GM21381 (cell line): Measurements from ENCODE around the gene TH.
"Not testable (repeated sequence)": the region's sequence is repeated elsewhere in the genome, so short reads cannot be mapped to it uniquely, and the experiment has no call there.

Experiments used
- ATAC-seq: cut with Tn5 transposase; IDR thresholded peaks from one replicate; pipeline ENCODE4 v1.9.1; 2021; ENCODE audit warnings: mild to moderate bottlenecking, moderate library complexity; ENCODE audit not compliant: unreplicated experiment

Gene TH

DNA sequence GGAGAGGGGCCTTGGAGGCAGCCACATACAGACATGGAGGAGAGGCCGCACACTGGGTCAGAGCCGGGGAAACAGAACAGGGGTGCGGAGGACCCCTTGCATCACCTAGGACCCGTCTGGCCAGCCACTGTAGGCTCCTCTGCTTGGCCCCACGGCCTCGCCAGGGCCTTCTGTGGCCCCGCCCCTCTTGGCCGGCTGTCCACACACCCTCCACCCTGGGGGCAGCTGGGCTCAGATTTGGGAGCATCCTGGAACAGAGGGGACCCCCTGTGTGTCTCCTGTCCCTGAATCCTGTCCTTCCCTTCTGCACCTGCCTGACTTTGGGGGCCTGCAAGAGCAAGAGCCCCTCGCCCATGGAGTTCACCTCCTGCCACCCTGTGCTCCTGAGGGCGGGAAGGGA is 7.9 kb upstream of the TH start:
- ATAC-seq: no peak

DNA sequence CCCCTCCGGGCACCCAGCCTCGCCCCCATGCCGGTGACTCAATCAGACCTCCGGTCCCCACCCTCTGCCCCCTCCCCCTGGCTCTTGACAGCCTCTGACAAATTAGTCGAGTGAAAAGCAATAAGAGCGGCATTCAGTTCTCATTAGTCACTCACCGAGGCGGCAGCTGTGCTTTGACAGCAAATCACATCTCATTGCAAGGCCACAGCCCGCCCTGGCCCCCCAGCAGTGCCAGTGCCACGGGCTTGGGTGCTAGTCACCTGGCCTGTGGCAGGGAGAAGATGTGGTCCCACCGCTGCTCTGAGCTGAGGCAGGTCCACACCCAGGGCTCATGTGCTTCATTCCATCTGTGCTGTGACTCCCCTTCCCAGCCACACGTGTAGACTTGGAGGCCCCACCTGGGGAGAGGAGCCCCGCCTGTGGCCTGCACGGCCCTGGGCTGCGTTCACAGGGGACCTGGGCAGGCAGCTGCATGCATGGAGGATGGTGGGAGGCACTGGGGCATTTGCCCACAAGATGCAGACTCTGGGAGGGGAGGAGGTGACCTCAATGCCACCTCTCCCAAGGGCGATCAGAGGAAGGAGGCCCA is 7.4 kb upstream of the TH start:
- no peak for ATAC-seq

DNA sequence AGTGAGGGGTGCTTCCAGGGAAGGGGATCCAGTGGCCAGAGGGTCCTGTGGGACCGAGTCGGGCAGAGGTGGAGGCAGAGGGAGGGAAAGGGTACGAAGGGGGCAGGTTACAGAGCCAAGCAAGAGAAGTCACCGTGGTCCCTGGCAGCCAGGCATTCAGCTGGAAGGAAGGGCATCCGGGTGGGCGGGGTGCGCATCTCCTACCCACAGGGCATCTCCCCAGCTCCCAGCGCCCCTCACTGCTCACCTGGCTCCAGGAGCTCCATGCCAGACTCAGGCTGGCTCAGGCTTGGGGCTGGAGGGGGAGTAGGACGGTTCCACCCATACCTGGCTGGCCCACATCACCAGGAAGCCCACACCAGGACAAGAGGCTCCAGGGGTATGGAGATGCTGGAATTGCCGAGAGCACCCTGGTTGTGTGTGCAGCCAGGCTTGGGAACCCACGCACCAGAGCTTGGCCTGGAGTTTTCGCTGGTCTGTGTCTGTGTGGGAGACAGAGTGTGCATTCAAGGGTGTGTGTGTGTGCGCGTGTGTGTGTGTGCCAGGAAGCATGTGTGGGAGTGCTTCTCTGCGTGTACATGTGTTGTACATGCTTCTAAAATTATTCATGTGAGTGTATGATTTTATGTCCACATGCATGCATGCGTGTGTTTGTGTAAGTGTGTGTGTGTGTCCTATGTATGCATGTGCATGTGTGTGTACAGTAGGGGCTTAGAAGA is 6.6 kb upstream of the TH start:
- ATAC-seq: not testable (repeated sequence)

DNA sequence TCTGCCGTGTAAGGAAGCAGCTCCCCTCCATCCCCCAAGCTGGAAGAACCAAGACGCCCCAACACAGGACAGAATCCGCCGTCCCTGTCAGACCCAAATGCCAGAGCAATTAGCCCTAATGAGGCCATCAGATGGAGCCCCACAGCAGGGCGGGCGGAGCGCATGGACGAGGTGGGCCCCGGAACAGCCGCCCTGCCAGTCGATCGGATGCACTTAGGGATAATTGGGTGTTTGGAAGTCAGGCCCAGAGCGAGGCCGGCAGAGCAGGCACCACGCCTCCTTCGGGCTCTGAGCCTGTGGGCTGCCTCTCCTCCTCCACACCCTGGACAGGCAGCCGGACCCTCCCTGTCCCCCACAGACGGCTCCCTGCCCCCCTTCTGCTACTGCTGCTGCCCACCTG is 5.5 kb upstream of the TH start:
- ATAC-seq: no peak

DNA sequence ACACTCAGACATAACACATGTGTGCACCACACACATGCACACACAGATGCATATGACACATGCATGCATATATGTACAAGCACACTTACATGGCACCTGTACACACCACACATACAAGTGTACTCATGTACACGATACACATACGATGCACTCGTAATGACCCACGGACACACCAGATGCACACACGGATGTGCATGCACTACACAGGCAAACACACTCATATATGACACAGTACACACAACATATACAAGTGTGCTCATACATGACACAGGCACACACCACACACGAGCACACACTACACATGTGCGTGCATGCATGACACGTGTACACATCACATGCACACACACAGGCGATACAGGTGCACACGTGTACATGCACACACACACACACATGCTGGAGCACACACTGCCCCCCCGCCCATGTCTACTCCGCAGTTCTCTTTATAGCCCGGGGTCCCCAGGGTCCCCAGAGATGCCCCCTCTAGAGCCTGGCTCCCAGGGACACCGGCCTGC is 4.8 kb upstream of the TH start:
- ATAC-seq: no peak

DNA sequence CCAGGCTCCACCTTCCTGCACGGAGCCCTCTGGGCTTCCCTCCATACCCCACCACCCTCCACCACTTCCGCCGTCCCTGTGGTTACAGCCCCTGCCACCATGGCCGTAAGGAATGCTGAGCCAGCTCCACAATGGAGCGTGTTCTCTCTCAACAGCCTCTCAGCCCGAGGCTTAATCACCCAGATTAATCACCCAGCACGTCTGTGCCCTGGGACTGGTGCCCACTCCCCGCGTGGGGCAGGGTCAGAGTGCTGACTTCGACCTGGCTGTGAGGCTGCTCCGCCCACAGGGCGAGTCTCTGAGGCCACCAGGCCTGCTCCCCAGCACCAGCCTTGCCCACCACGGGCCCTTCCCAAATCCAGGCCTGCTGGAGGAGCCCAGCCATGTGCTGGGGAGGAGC is 4.0 kb upstream of the TH start:
- ATAC-seq: no peak

DNA sequence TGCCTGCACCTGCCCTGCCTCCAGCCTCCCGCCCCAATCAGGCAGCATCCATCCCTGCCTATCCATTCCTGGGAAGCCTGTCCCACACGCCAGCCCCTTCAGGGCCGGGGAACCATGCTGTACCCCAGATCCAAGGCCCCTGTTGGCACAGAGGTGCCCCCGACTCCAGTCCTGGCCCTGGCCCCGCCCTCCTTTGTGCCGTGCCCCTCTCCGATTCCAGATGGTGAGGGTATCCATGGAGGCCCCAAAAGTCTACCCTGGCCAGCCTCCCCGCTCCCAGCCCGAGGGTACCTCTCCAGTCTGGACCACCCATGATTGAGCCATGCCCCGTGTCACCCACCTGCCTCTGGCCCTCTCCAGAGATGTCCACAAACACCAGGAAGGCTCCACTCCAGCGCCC is 2.7 kb upstream of the TH start:
- ATAC-seq: no peak

DNA sequence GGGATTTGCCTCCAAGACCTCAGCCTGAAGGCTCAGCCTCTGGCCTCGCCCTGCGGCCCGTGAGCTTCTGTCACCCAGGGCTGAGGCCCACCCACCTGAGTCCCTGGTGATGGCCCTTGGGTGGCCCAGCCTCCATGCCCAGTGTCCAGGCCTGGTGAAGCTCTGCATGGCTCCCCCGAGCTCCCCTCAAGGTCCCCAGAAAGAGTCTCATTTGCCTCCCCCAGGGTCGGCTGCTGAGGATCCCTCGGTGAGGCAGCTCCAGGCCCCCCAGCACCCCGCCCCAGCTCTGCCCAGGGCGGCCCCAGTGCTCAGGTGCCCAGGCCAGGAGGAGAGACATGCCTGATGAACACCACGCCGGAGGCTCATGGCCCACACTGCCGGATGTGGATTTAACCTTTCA is 2.1 kb upstream of the TH start:
- no peak for ATAC-seq

DNA sequence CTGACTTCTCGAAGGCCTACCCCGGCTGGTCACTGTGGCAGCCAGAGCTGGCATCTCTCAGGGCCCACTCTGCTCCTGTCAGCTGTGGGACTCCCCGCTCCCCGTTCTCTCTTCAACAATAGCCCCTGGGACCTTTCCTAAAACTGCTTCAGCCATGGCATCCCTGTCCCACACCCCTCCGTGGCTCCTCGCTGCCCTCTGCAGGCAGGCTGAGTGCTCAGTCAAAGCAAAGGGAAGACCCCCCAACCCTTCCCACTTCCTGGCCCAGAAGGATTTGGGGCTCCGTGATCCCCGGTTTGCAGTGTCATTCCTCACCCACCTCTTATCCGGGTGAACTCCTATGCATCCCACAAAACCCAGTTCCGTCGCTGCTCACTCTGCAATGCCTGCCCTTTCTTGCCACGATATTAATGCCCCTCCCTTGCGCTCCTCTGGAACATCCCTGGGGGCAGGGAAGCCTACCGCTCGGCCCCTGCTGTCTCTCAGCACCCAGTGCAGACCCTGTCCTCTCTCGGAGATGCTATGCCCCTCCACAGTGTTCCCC is 1.6 kb upstream of the TH start:
- ATAC-seq: no peak

DNA sequence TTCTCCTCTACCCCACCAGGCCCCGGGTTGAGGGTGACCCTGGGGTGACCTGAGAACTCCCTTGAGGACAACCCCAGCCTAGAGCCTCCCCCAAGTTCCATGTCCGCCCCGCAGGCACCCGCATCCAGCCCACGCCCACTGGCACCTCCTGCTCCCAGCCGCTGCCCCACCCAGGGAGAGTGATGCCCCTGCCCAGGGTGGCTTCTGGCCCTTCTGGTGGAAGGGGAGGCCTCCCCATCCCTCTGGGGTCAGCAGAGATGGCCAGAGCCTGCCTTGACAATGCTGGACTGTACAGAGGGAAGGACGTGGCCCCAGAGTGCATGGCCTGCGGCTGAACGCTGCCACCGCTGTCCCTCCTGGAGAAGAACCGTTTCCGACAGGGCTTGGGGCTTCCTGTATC is 1.1 kb upstream of the TH start:
- no peak for ATAC-seq

DNA sequence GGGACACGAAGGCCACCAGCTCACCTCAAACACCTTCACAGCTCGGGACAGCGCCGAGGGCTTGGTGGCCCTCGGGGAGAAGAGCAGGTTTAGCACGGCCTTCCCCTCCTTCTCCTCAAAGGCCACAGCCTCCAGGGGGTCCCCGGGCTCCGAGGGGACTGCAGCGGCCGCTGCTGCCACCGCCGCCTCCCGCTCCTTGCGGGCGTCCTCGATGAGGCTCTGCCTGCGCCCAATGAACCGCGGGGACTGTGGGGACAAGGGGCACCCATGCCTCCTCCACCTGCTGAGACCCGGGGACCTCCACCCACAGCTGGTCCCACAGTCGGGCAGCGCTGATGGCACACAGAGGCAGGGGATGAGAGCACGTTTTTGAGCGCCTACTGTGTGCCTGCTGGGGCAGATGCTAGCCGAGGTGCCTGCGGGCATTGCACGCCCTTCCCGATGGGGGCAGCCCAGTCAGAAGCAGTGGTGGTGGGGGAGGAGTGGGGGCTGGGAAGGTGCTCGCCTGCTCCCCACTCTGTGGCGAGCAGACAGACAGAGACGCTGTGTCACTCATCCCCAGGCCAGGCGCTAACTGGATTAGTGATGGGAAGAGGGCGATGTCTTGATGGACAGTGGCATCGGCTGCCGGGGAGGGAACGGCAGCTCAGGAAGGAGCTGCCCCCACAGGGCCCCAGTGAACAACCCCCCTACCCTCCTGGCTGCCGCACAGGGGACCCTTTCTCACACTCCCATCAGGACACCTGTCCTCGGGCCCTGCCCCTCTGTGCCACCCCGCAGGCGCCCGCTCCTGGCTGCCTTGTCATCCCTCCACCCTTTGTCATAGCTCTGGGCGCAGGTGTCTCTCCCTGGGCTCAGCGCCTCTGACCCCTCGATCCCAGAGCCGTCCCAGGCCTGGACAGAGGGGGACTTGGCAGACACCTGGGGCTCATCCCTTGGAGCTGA is 1.7 kb downstream of the TH start:
- ATAC-seq: no peak

DNA sequence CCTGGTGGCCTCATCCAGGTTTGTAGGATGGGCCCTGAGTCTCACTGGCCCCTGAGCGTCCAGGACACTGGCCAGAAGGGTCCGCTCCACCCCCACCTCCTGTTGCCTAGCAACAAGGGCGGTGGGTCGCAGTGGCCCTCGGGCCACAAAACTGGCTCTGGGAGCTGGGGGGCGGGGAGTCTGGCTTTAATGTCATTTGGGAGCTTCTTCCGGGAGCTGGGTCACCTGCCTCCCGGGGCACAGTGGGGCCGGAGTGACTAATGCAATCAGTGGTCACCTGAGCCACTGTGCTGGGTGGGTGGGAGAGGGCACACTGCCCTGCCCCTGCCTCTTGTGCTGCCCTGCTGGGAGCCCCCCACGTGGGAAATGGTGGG is 2.6 kb downstream of the TH start:
- no peak for ATAC-seq

DNA sequence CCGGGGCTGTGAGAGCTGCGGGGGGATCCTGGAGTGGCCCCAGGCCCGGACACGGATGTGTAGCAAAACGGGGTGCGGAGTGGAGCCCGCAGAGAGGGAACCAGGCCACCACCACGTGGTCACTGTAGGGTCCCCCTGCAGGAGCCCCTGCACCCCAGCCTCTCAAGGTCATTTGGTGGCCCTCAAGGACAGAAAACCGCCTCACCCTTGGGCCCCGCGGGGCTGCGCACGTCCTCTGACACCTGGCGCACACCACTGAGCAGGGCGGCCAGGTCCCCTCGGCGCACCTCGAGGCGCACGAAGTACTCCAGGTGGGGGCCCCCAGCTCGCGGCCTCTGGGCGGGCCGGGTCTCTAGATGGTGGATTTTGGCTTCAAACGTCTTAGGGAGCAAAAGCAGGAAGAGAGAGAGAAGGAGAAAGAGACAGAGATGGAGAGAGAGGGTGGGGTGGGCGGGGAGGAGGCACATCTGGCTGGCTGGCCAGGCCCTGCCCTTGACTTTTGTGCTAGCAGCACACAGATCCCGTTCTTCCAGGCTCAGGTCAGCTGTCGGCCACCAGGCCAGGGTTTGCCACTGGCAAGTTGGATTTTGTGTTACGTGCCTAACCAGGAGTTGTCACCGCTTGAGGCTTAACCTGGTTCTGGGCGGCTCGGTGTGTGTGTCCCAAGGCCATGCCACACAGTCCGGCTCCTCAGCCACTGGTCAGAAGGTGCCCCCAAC is 3.2 kb downstream of the TH start:
- no peak for ATAC-seq

DNA sequence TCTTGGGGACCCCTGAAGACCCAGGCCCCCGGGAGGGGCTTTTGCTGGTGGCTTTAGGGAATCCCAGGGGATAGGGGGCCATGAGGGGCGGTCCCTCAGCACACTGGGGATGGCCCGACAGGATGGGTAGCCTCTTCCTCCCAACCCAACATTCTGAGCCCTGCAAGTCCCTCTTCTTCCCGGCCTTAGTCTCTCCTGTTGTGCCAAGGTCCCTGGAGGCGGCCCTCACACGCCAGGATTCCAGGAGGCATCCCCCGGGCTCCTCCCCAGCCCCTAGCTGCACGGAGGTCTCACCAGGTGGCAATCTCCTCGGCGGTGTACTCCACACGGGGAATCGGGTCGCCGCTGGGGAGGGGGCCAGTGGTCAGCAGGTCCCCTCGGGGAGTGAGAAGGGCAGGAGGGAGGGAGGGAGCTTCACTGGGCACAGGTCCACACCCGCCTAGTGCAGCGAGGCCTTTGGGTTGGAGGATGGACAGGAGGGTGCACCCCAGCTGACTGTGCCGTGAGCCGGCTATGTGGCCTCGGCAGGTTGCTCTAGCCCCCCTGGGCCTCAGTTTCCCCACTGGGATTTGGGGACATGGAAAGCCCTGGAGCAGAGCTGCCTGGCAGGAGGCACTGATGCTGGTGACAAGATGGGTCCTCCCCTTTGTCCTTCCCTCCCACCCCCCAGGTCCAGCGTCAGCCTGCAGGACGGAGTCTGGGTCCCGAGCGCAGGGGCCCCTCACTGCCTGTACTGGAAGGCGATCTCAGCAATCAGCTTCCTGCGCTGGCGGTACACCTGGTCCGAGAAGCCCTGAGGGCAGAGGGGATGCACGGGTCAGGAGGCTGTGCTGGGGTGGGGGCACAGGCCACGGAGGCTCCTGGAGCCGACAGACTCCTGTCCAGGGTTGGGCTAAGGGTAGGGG is 4.2 kb downstream of the TH start:
- ATAC-seq: no peak

DNA sequence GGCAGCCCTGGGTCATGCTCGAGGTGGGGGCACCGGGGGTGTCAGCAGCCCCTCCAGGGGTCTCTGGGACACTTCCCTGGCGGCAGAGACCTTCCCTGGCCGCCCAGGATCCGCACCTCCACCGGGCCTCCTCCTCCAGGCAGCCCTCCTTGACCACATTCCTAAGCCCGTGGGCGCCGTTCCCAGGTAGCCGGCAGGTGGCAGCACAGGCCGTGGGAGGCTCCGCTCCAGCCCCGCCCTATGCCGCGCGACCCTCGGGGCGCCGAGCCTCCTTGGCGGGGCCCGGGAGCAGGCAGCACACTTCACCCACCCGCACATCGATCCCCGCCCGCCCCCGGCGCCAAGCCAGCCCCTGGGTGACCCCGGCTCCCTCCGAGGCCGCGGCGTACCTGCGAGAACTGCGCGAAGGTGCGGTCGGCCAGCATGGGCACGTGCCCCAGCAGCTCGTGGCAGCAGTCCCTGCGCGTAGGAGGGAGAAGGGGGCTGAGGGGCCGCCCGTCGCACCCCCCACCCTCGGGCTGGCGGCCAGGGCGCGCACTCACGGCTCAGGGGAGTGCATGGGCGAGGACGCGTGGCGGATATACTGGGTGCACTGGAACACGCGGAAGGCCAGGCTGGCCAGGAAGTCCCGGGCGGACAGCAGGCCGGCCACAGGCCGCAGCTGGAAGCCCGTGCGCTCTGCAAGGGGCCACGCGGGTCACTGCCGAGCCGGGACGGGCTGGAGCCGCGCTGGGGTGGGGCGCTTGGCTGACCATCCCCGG is 5.3 kb downstream of the TH start:
- ATAC-seq: no peak

DNA sequence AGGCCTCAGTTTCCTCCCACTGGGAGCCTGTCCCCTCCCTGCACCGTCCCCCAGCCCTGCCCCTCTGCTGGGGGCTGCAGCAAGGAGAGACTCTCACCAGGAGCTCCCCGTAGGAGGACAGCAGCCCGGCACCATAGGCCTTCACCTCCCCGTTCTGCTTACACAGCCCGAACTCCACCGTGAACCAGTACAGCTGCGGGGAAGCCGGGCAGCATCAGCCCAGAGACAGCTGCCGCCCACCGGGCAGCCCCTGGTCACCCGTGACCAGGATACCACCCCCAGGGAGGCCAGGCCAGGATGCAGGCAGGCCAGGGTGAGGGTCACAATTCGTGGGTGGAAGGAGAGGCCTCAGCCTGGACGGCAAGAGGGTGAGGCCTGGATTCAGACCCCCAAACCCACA is 6.0 kb downstream of the TH start:
- no peak for ATAC-seq

DNA sequence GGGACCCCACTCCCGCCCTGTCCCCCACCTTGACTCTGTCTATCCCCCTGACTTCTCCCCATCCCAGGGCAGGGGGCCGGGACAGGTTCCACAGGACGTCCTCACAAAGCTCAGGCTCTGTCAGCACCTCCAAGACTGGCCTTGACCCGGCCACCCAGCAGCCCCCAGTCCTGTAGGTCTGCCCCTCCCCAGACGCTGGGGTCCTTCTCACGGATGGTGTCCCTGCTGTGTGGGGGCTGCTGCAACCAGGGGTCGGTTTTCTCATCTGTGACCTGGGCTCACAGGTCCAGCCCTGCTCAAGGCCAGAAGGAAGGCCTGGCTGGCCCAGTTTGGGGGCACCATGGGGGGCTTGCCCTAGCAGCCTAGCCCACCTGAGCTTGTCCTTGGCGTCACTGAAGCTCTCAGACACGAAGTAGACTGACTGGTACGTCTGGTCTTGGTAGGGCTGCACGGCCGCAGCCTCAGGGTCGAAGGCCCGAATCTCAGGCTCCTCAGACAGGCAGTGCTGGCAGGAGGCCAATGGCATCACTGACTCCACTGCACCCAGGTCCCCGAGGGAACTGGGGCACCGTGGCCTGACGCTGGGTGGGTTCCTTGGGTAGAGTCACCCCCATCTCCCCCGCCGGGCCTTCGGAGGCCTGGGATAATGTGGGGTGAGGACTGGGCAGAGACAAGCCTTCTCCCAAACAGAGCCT is 6.6 kb downstream of the TH start:
- no peak for ATAC-seq

DNA sequence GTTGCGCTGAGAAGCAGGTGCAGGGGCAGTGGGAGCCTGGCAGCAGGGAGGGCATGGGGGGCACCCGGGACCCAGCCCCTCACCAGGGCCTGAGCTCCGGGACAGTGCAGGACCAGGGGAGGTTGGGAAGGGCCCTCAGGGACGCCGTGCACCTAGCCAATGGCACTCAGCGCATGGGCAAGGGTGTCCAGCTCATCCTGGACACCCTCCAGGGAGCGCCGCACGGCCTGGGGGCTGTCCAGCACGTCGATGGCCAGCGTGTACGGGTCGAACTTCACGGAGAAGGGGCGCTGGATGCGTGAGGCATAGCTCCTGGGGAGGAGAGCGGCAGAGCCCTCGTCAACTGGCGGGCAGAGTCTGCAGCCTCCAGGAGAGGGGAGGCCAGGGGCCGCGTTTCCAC is 7.5 kb downstream of the TH start:
- no peak for ATAC-seq
